ENCODE measurements around the gene CDYL. TPM values are rescaled to one million over a fixed set of nuclear protein-coding genes. Genes with fewer than 3 reads are reported as not detected.

The CDYL gene
- polyA plus RNA-seq, 1 of the 3 experiments (the other 2 are of a cell fraction), result 13.3 TPM

- ChIA-PET CTCF (no interaction called here), POLR2A (no interaction called here)
- no peaks in the 10 kb centered on the region for H4K20me1 ChIP-seq (ENCODE audit: insufficient read depth)
Observed at GRCh38 chr6:4910037-4910760, 134.0 kb downstream of the CDYL start.

More at GRCh38 chr6:4910037-4910760, 134.0 kb downstream of the CDYL start:
- no peaks in the 10 kb centered on the region; the same call in none of the 2 replicates for H3K79me2 ChIP-seq (ENCODE audit: insufficient read depth)
- no peaks in the 10 kb centered on the region for H3F3A ChIP-seq (replicated peaks; ENCODE audit: insufficient read depth)
- H3K9me2 ChIP-seq, result no peaks in the 10 kb centered on the region
- no peaks in the 10 kb centered on the region for H3K27me3 ChIP-seq (ENCODE audit: insufficient read depth)
- WGBS (ENCODE audit: low lambda C conversion rate), result 96% methylated on average over 9 of the region's 9 CpGs
- DNase-seq, result no peak
- TF ChIP-seq GATA2 (CRISPR knock-in tag; IDR thresholded peaks at IDR 0.05), result no peak
- TF ChIP-seq EZH2phosphoT487 (IDR thresholded peaks at IDR 0.05; ENCODE audit: borderline replicate concordance, low read depth), result no peak
- TF ChIP-seq NRF1 (IDR thresholded peaks at IDR 0.05; ENCODE audit: low read depth, low read length), result no peak
- no peak for TF ChIP-seq ELF1 (IDR thresholded peaks at IDR 0.05)
- TF ChIP-seq JUND (IDR thresholded peaks at IDR 0.05), result no peak
- TF ChIP-seq MXI1 (IDR thresholded peaks at IDR 0.05; ENCODE audit: low read depth, low read length), result no peak
- TF ChIP-seq RAD21 (IDR thresholded peaks at IDR 0.05; ENCODE audit: low read length), result no peak
- no peak for TF ChIP-seq PBX3 (IDR thresholded peaks at IDR 0.05)
- TF ChIP-seq RXRA (IDR thresholded peaks at IDR 0.05; ENCODE audit: borderline replicate concordance, low read depth), result no peak
- no peak for TF ChIP-seq USF1 (IDR thresholded peaks at IDR 0.05; ENCODE audit: borderline replicate concordance, low read depth)
- no peak for TF ChIP-seq TAF1 (IDR thresholded peaks at IDR 0.05; ENCODE audit: borderline replicate concordance, low read depth, low read length)
- no peak for TF ChIP-seq MEF2A (IDR thresholded peaks at IDR 0.05; ENCODE audit: borderline replicate concordance, low read depth)
- no peak for TF ChIP-seq GABPA (IDR thresholded peaks at IDR 0.05; ENCODE audit: low read depth)
- no peak for TF ChIP-seq REST (IDR thresholded peaks at IDR 0.05; ENCODE audit: low read depth, low read length)
- no peak overlapping the region for H2AFZ ChIP-seq (ENCODE audit: low read depth)
- H3K36me3 ChIP-seq (replicated peaks in 1 of 2; ENCODE audit: control insufficient read depth in 1 of 2, insufficient read depth in 2 of 2, low read length in 1 of 2), result no peaks in the 10 kb centered on the region
- H3K27ac ChIP-seq (ENCODE audit: low read depth in 2 of 2, low read length in 1 of 2), result no peak overlapping the region
- peaks cover 0 to under 1% of the 10 kb centered on the region in 2 experiments; a peak in 1 of 4 replicates for H3K4me1 ChIP-seq (ENCODE audit: control insufficient read depth in 1 of 2, insufficient read depth in 2 of 2, low read depth in 1 of 2, low read length in 1 of 2)
- no peaks in the 10 kb centered on the region for H3K9me3 ChIP-seq
- H3K4me3 ChIP-seq (ENCODE audit: low read depth in 2 of 2, low read length in 1 of 2), result no peak overlapping the region
- H3K9ac ChIP-seq, result no peak overlapping the region
- no peak overlapping the region for H3K4me2 ChIP-seq
